Panc1 (cell line): ENCODE results near the gene CRTAC1. TPM values are rescaled to one million over a fixed set of nuclear protein-coding genes. Genes with fewer than 3 reads are reported as not detected.

Source experiments
- ATAC-seq: fragments of 200-7000 bp; cut with Tn5 transposase; 2 replicates; pipeline ENCODE4 v1.9.1; 2020; ENCODE audit warnings: mild to moderate bottlenecking, moderate library complexity
- BruUV-seq: library from RNA; stranded (reverse); fragments of 400-500 nt; replicated peaks from 2 replicates; lab custom pipeline; 2021; lab: Mats Ljungman, UMichigan
- CTCF ChIA-PET: fragments of 300-600 bp; sonication (Branson Sonifier 250); formaldehyde crosslinking; loops from one replicate; lab custom pipeline; 2022; ENCODE audit warnings: antibody characterized with exemption; lab: Charles Lee
- POLR2A ChIA-PET: fragments of 300-600 bp; sonication (Branson Sonifier 250); formaldehyde crosslinking; loops from one replicate; lab custom pipeline; 2022; ENCODE audit warnings: antibody characterized with exemption; lab: Charles Lee
- DNase-seq: peaks from one replicate; pipeline ENCODE4 v3.0.0-alpha.2; 2010; ENCODE audit warnings: low read depth, low spot score
- H3K27ac ChIP-seq: 2 replicates; pipeline ENCODE4 v1.5.1; 2011; ENCODE audit warnings: mild to moderate bottlenecking, low read length, inconsistent platforms
- H3K27me3 ChIP-seq: fragments of 200-500 bp; sonication (Bioruptor generic); 2 replicates; pipeline ENCODE4 v1.6.0; 2014; ENCODE audit warnings: low read length, inconsistent platforms; ENCODE audit not compliant: control insufficient read depth, insufficient read depth
- H3K36me3 ChIP-seq: fragments of 200-500 bp; sonication (Bioruptor generic); 2 replicates; pipeline ENCODE4 v1.5.1; 2014; ENCODE audit warnings: inconsistent platforms, mild to moderate bottlenecking, low read length, moderate library complexity; ENCODE audit not compliant: control insufficient read depth, insufficient read depth
- H3K4me1 ChIP-seq: 2 replicates; pipeline ENCODE4 v1.5.1; 2011; ENCODE audit warnings: inconsistent platforms, mild to moderate bottlenecking, low read length, moderate library complexity; ENCODE audit not compliant: control insufficient read depth, insufficient read depth
- H3K4me3 ChIP-seq, 2 experiments: 2 replicates each; pipeline ENCODE4 v1.5.1; 2011 to 2012; ENCODE audit warnings: low read depth in 2 of 2, low read length in 2 of 2, mild to moderate bottlenecking in 2 of 2, inconsistent platforms in 1 of 2, moderate library complexity in 1 of 2
- H3K9me3 ChIP-seq: fragments of 200-500 bp; sonication (Bioruptor generic); 2 replicates; pipeline ENCODE4 v1.5.1; 2014; ENCODE audit warnings: low read depth, mild to moderate bottlenecking, inconsistent platforms, low read length, moderate library complexity; ENCODE audit not compliant: control insufficient read depth, insufficient read depth
- CTCF ChIP-seq: fragments of 450-650 bp; IDR thresholded peaks from 2 replicates; pipeline ENCODE4 v1.5.1; 2017; ENCODE audit warnings: mild to moderate bottlenecking
- POLR2AphosphoS5 ChIP-seq: IDR thresholded peaks from 2 replicates; pipeline ENCODE4 v1.6.1; 2012; ENCODE audit warnings: mild to moderate bottlenecking, low read depth, low read length, moderate library complexity
- REST ChIP-seq, 2 experiments: IDR thresholded peaks; 2 replicates each; pipeline ENCODE4 v1.6.1; 2011 to 2012; ENCODE audit warnings: low read depth in 2 of 2, control low read depth in 1 of 2, low read length in 1 of 2, mild to moderate bottlenecking in 1 of 2, moderate library complexity in 1 of 2; ENCODE audit not compliant: insufficient read depth in 1 of 2
- SIN3A ChIP-seq: IDR thresholded peaks from 2 replicates; pipeline ENCODE4 v1.6.1; 2012; ENCODE audit warnings: low read depth, mild to moderate bottlenecking, low read length, moderate library complexity, borderline replicate concordance; ENCODE audit not compliant: insufficient read depth
- TCF7L2 ChIP-seq: IDR thresholded peaks from 2 replicates; pipeline ENCODE4 v1.6.1; 2011; ENCODE audit warnings: mild to moderate bottlenecking, low read depth, low read length, inconsistent platforms
- in situ Hi-C: cut with HindIII; loops from 2 replicates; pipeline ENCODE4 v1.10.0; 2016; ENCODE audit warnings: low sequenced_read_pairs, low pct_unique_long_range_greater_than_20kb
- intact Hi-C: fragments of 100-400 bp; cut with micrococcal nuclease; formaldehyde crosslinking; loops from one replicate; pipeline ENCODE4 v1.10.0; 2022; ENCODE audit not compliant: unreplicated experiment
- total RNA-seq: library from RNA; stranded (reverse); gene quantifications from one replicate; pipeline ENCODE4 v1.2.1, GENCODE V29; 2021; ENCODE audit not compliant: unreplicated experiment

CRTAC1 gene
- total RNA-seq, 1 experiment from 2014 or later: 0.23 TPM

GRCh38 chr10:97854743-97855142 is 175.7 kb downstream of the CRTAC1 start:
- ChIA-PET CTCF (no interaction called here), POLR2A (no interaction called here)
- intact Hi-C loops (no loop called here), in situ Hi-C loops (no loop called here)
- TF ChIP-seq REST (IDR thresholded peaks at IDR 0.05; ENCODE audit: insufficient read depth in 1 of 2, low read depth in 2 of 2, low read length in 1 of 2) (no peak), CTCF (no peak), POLR2AphosphoS5 (no peak), TCF7L2 (no peak), SIN3A (no peak)
- Histone ChIP-seq H3K4me3 (no peak overlapping the region), H3K36me3 (no peaks in the 10 kb centered on the region), H3K27ac (no peak overlapping the region), H3K27me3 (peaks cover 15% of the 10 kb centered on the region), H3K9me3 (no peaks in the 10 kb centered on the region), H3K4me1 (no peaks in the 10 kb centered on the region)
- ATAC-seq (no peak), DNase-seq (no peak)
- BruUV-seq: no TSS peak

GRCh38 chr10:97852840-97853405 is 177.5 kb downstream of the CRTAC1 start:
- POLR2A ChIA-PET: no interaction called here
- Histone ChIP-seq H3K36me3 (no peaks in the 10 kb centered on the region), H3K27me3 (peaks cover 14% of the 10 kb centered on the region), H3K4me1 (no peaks in the 10 kb centered on the region), H3K27ac (no peak overlapping the region), H3K9me3 (no peaks in the 10 kb centered on the region), H3K4me3 (no peak overlapping the region)
- no TSS peak for BruUV-seq
- ATAC-seq (no peak), DNase-seq (no peak)
- CTCF ChIA-PET: no interaction called here
- no peak for TF ChIP-seq SIN3A
- TF ChIP-seq POLR2AphosphoS5: no peak
- TF ChIP-seq TCF7L2: no peak
- TF ChIP-seq REST (IDR thresholded peaks at IDR 0.05; ENCODE audit: insufficient read depth in 1 of 2, low read depth in 2 of 2, low read length in 1 of 2): no peak
- TF ChIP-seq CTCF: no peak
- intact Hi-C loops: no loop called here
- in situ Hi-C loops: no loop called here
